HG03469 (cell line): ENCODE data around the gene ABCB10.
"Not testable (repeated sequence)": the region's sequence is repeated elsewhere in the genome, so short reads cannot be mapped to it uniquely, and the experiment has no call there.

Experiments
- ATAC-seq: cut with Tn5 transposase; IDR thresholded peaks from one replicate; pipeline ENCODE4 v1.9.1; 2021; ENCODE audit warnings: mild to moderate bottlenecking, moderate library complexity, moderate number of reproducible peaks; ENCODE audit not compliant: unreplicated experiment

Gene ABCB10

GRCh38 chr1:229480495-229480894 is 78.0 kb downstream of the ABCB10 start:
- no peak for ATAC-seq

GRCh38 chr1:229479660-229480399 is 78.7 kb downstream of the ABCB10 start:
- ATAC-seq = peak; percentile 66

- ATAC-seq = peak; percentile 62
Measured at GRCh38 chr1:229478852-229479251, 79.7 kb downstream of the ABCB10 start.

DNA sequence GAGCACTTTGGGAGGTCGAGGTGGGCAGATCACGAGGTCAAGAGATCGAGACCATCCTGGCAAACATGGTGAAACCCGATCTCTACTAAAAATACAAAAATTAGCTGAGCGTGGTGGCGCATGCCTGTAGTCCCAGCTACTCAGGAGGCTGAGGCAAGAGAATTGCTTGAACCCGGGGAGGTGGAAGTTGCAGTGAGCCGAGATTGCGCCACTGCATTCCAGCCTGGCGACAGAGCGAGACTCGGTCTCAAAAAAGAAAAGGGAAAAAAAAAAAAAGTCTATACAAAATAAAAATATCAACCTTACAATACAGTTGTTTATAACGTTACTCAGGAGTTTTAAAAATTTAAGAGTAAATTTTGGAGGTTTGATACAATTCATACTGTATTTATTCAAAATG is 82.6 kb downstream of the ABCB10 start:
- not testable (repeated sequence) for ATAC-seq

DNA sequence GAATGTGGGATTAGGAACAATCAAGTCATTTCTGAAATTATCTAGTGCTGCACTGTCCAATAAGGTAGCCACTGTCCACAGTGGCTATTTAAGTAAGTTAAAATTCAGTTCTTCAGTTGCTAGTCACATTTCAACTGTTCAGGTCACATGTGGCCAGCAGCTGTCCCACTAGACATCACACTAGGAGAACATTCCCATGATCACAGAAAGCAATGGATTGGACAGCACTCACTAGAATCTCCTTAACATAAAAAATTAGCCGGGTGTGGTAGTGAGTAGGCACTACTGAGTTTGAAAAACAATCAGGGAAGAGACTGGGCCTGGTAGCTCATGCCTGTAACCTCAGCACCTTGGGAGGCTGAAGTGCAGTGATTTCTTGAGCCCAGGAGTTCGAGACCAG is 84.0 kb downstream of the ABCB10 start:
- no peak for ATAC-seq

DNA sequence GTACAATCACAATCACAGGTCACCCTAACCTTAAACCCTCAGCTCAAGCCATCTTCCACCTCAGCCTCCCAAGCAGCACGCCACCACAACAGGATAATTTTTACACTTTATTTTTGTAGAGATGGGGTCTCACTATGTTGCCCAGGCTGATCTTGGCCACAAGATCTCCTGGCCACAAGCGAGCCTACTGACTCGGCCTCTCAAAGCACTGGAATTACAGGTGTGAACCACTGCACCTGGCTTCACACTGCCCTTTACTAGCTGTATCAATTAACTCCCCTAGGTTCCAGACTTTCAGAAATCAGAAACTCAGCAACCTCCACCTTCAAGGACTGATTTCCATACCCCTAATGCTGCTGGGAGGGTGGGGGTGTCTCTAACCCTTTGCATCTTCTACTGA is 87.3 kb downstream of the ABCB10 start:
- ATAC-seq = no peak

DNA sequence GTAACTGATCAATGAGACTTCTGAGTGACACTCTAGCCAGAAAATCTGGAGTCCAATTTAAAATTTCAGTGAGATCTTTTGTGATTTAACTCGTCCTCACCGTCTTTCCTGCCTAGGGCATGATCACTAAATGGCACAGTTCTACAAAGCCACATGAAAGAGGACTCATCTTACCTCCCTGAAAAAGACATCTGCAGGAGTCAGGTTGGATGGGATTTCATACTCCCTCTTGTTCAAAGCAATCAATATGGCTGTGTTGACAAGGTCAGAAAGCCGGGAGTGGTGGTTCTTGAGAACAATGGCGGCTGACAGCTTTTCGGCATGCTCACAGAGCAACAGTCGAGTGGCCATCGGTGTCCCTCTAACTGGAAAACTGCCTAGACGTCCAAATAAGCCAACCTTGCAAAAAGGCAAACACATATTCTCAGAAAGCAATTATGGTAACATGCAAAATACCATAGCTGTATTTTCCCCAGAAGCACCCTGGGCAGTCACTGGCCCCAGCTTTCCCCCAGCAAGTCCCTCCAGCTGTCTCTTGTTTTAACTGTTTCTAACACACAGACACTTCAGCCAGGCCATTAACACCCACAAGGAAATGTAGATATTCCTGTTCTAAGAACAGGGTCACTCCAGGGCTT is 88.0 kb downstream of the ABCB10 start:
- ATAC-seq = no peak

GRCh38 chr1:229466887-229467286 is 91.6 kb downstream of the ABCB10 start:
- ATAC-seq = no peak
